ENCODE data around the gene ST6GAL1. TPM values are rescaled to one million over a fixed set of nuclear protein-coding genes. Genes with fewer than 3 reads are reported as not detected.

ST6GAL1 gene
- total and polyA plus RNA-seq, 2 experiments from 2014 or later: 17.6 to 65.1 TPM

DNA sequence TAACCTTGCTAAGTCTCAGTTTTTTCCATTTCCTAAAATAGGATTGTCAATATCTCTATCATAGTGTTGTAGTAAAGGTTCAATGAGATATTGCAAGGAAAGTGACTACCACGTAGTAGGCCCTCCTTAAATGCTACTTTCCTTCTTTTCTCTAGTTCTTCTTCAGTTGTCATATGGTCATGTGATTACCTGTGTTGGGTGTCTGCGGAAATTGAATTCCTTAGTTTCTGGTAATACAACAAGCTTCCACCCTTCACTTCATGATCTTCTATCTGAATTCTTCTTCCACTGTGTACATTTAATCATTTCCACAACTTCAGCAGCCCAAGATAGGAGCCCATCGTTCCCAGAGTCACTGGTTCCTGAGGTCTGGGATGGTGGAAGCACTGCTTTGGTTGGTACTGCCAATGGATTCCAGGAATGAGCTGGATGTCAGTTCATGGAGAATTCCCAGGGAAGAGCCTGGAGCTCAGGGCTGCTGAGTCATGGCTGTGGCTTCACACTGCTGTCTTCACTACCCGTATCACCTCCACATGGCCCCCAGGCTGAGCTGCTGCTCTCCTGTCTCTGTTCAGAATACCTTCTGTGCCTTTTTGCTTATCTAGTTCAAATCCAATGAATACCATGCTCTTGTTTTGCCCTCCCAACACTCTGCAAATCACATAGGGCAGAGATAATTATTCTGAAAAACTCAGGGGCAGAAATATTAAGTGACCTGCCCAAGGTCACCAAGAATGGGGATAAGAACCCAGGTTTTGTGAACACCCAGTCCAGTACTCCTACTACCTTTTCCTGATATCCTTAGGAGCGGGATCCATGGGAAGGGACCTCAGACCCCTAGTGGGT, 110.4 kb downstream of the ST6GAL1 start:
- ATAC-seq: no peak; the same call in 2 of the 3 replicates
- peaks cover 6% of the 10 kb centered on the region; the same call in 1 of the 2 replicates for H3K79me2 ChIP-seq (replicated peaks; ENCODE audit: insufficient read depth)

More for the DNA sequence above, 110.4 kb downstream of the ST6GAL1 start:
- Histone ChIP-seq H3K4me2 (no peak overlapping the region), H3K27me3 (ENCODE audit: insufficient read depth) (no peaks in the 10 kb centered on the region), H3K27ac (ENCODE audit: low read depth) (no peak overlapping the region), H4K20me1 (replicated peaks; ENCODE audit: insufficient read depth) (no peaks in the 10 kb centered on the region; the same call in 1 of the 2 replicates), H3F3A (replicated peaks; ENCODE audit: low read depth) (no peaks in the 10 kb centered on the region), H2AFZ (no peak overlapping the region), H3K9me2 (ENCODE audit: insufficient read depth) (no peaks in the 10 kb centered on the region), H3K36me3 (ENCODE audit: insufficient read depth) (peaks cover 12% of the 10 kb centered on the region), H3K4me1 (ENCODE audit: insufficient read depth) (no peaks in the 10 kb centered on the region), H3K4me3 (no peak overlapping the region)
- 0 out of 3 replicates have a peak, but pooled peaks cover 4% of the 10 kb centered on the region for H3K9me3 Mint-ChIP-seq
- H3K27me3 Mint-ChIP-seq (ENCODE audit: insufficient read depth, low read depth, poor library complexity): peaks cover 4% of the 10 kb centered on the region
- no peaks in the 10 kb centered on the region for H3K4me1 Mint-ChIP-seq
- no peak for DNase-seq (ENCODE audit: low spot score)
- H3K27ac Mint-ChIP-seq: peak overlapping the region; percentile 71
- no peak for TF ChIP-seq STAT1 (IDR thresholded peaks at IDR 0.05; ENCODE audit: unreplicated experiment)
- TF ChIP-seq POLR2AphosphoS5 (IDR thresholded peaks at IDR 0.05; ENCODE audit: low read depth): no peak
- no peak for TF ChIP-seq CREB1 (CRISPR knock-in tag; IDR thresholded peaks at IDR 0.05; ENCODE audit: low read depth)
- TF ChIP-seq, protein P1, sequence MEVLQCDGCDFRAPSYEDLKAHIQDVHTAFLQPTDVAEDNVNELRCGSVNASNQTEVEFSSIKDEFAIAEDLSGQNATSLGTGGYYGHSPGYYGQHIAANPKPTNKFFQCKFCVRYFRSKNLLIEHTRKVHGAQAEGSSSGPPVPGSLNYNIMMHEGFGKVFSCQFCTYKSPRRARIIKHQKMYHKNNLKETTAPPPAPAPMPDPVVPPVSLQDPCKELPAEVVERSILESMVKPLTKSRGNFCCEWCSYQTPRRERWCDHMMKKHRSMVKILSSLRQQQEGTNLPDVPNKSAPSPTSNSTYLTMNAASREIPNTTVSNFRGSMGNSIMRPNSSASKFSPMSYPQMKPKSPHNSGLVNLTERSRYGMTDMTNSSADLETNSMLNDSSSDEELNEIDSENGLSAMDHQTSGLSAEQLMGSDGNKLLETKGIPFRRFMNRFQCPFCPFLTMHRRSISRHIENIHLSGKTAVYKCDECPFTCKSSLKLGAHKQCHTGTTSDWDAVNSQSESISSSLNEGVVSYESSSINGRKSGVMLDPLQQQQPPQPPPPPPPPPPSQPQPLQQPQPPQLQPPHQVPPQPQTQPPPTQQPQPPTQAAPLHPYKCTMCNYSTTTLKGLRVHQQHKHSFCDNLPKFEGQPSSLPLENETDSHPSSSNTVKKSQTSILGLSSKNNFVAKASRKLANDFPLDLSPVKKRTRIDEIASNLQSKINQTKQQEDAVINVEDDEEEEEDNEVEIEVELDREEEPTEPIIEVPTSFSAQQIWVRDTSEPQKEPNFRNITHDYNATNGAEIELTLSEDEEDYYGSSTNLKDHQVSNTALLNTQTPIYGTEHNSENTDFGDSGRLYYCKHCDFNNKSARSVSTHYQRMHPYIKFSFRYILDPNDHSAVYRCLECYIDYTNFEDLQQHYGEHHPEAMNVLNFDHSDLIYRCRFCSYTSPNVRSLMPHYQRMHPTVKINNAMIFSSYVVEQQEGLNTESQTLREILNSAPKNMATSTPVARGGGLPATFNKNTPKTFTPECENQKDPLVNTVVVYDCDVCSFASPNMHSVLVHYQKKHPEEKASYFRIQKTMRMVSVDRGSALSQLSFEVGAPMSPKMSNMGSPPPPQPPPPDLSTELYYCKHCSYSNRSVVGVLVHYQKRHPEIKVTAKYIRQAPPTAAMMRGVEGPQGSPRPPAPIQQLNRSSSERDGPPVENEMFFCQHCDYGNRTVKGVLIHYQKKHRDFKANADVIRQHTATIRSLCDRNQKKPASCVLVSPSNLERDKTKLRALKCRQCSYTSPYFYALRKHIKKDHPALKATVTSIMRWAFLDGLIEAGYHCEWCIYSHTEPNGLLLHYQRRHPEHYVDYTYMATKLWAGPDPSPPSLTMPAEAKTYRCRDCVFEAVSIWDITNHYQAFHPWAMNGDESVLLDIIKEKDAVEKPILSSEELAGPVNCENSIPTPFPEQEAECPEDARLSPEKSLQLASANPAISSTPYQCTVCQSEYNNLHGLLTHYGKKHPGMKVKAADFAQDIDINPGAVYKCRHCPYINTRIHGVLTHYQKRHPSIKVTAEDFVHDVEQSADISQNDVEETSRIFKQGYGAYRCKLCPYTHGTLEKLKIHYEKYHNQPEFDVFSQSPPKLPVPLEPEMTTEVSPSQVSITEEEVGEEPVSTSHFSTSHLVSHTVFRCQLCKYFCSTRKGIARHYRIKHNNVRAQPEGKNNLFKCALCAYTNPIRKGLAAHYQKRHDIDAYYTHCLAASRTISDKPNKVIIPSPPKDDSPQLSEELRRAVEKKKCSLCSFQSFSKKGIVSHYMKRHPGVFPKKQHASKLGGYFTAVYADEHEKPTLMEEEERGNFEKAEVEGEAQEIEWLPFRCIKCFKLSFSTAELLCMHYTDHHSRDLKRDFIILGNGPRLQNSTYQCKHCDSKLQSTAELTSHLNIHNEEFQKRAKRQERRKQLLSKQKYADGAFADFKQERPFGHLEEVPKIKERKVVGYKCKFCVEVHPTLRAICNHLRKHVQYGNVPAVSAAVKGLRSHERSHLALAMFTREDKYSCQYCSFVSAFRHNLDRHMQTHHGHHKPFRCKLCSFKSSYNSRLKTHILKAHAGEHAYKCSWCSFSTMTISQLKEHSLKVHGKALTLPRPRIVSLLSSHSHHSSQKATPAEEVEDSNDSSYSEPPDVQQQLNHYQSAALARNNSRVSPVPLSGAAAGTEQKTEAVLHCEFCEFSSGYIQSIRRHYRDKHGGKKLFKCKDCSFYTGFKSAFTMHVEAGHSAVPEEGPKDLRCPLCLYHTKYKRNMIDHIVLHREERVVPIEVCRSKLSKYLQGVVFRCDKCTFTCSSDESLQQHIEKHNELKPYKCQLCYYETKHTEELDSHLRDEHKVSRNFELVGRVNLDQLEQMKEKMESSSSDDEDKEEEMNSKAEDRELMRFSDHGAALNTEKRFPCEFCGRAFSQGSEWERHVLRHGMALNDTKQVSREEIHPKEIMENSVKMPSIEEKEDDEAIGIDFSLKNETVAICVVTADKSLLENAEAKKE (CRISPR knock-in tag; IDR thresholded peaks at IDR 0.05): no peak
- peaks cover 69% of the 10 kb centered on the region for H3K36me3 Mint-ChIP-seq (ENCODE audit: low read depth)
- H3K4me3 Mint-ChIP-seq: no peak overlapping the region
